SKM-1 treated with dmso at 0.1 percent for 144 hours (cell line): ENCODE data around the gene MARK4.
"Not testable (repeated sequence)": the region's sequence is repeated elsewhere in the genome, so short reads cannot be mapped to it uniquely, and the experiment has no call there.

Experiments used
- DNase-seq: peaks from one replicate; lab custom pipeline; 2025; ENCODE audit not compliant: unreplicated experiment; lab: John Stamatoyannopoulos, UW

MARK4 gene

DNA sequence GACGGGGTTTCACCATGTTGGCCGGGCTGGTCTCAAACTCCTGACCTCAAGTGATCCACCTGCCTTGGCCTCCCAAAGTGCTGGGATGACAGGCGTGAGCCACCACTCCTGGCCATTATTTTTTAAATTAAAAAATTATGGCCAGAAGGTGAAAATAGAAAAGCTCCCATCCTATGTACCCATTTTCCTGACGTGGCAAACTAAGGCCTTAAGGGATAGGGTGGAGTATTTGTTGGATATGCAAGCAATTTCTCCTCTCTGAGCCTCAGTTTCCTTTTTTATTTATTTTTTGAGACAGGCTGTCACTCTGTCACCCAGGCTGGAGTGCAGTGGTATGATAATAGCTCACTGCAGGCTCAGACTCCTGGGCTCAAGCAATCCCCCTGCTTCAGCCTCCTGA is 83.8 kb downstream of the MARK4 start:
- DNase-seq = not testable (repeated sequence)

DNA sequence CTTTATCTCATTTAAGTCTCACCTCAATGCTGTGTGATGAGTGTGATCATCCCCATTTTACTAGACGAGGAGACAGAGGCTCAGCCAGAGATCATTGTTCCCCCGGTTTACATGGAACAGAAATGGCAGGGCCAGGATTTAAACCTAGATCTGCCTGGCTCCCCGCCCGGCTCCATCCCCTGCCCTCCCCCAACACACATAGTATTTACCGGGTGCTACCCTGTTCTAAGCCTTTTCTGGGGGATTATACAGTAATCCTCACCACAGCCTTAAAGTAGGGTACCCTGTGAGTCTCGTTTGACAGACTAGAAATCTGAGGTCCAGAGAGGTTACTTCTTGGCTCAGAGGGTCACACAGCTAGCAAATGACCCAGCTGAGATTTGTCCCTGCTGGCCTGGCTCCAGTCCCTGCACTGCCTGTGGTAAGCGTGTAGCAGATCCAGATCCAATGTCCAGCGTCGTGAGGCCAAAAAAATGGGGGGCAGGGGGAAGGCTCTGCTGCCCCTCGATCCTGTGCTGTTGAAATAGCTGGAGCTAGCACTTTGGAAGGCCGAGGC is 85.7 kb downstream of the MARK4 start:
- no peak for DNase-seq

DNA sequence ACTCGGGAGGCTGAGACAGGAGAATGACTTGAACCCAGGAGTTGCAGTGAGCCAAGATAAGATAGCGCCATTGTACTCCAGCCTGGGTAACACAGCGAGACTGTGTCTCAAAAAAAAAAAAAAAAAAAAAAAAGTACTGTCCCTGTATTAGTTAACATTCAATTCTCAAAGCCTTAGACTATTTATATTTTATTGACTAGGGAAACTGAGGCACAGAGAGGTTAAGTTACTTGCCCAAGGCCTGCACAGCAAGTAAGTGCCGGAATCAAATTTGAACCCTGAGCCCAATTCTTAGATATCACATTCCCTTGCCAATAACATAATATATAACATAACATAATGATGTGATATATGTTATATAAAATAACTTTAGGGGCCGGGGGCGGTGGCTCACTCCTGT is 88.6 kb downstream of the MARK4 start:
- no peak for DNase-seq

DNA sequence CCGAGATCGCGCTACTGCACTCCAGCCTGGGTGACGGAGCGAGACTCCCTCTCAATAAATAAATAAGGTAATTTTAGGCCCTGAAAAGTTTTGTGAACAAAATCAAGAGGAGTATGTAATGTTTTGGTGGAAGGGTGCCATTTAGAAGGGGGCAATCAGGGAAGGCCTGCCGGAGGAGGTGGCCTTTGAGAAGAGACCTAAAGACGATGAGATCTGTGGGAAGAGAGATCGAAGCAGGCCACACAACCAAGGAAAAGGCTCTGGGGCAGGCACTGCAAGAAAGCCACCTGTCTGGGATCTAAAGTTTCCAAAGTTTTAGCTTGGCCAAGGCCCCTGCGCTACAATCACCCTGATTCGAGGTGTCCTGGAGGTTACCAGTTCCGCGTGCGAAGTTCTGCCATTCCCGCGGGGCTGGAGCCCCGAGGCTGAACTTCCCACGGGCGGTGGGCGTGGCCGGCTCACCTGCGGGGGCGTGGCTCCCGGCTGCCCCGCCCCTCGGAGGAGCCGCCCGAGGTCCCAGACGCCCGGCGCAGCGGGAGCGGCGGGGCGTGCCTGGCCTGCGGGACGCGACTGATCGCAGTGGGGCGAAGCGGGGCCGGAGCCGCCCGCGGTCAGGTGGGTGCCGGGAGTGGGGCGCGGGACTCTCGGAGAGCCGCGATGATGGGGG is 89.3 kb downstream of the MARK4 start, which contains the start of gene KLC3:
KLC3 (plus strand) TSS at position 519 of the 667 bp plus-strand sequence. CDS start 4,792 bp downstream, outside the sequence.
- DNase-seq = no peak

DNA sequence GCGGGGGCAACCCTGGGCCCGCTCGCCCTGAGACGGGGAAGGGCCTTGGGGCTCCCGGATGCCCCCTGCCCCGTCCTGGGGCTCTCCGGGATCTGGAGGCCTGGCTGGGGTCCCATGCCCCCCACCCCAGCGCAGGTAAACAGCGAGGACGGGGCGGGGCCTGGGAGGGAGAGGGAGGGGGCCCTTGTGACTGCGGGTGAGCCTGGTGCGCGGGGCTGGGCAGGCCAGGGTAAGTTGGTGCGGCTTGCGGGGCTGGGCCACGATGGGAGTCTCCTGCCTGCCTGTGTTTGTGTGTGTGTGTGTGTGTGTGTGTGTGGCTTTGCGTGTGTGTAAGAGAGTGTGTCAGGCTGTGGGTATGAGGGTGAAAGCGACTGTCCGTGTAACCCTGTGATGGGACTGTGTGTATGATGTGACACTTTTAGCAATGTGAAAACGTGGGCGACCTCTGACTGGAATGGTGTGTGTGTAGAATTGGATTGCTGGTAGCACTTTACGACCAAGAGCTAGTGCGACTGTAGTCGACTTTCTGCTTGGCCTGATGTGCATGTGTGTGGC is 89.9 kb downstream of the MARK4 start:
- no peak for DNase-seq

DNA sequence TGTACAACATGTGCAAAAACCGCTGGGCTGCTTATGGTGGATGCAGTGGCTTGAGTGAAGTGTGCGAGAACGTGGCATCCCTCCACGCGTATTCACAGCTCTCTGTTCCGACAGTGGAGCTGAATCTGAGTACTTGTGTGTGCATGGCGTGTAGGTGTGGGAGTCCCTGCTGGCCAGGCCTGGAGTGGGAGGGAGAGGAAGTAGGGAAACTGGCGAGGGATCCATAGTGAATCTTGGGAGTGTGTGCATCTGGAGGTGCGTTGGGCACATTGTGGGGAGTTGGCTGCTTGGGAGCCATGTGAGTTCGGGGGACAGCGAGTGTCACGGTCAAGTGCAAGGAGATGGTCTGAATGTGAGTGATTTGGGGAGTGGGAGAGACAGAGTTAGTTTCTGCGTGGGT is 91.8 kb downstream of the MARK4 start:
- no peak for DNase-seq

DNA sequence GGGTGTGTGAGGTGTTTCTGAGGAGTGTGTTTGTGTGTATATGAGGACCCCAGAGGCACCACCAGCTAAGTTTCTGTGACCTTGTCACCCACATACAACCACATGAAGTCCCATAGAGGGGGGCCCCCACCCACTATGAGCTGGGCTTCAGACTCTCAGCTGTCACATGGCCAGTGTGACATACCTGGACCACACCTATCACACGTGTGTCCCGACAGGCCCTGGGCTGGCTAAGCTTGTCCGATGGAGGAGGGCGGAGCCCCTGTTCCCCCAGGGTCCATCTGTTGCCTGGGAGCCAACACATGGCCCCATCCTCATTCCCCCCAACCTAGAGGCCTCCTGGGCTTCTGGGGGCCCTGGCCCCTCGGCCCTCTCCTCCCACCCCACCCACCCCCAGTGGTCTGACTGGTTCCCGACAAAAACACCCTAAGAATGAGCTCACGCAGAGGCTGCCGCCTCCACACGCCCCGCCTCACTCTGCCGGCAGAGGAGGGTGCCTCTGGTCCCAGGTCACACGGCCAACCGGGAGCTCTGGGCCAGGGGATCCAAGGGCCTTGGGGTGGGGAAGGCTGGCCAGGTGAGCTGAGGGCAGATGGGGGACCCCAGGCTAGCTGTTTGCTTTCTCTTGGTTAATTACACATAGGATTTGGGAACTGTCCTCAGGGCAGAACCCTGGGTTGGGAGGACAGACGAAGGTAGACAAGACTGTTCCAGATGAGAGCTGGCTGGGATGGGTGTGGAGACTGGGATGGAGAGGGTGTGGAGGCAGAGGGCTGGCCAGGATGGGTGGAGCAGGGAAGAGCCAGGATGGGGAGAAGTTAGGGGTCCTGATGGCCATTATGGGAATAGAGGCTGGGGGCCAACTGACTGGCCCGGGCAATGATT is 93.8 kb downstream of the MARK4 start:
- DNase-seq = no peak

DNA sequence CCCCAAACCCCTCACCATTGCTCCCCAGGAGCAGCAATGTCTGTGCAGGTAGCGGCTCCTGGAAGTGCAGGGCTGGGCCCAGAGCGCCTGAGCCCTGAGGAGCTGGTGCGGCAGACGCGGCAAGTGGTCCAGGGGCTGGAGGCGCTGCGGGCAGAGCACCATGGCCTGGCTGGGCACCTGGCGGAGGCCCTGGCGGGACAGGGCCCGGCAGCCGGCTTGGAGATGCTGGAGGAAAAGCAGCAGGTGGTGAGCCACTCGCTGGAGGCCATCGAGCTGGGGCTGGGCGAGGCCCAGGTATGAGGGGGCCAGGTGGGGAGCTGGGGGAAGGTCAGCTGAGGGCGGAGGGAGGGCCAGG is 94.4 kb downstream of the MARK4 start:
- DNase-seq = no peak

DNA sequence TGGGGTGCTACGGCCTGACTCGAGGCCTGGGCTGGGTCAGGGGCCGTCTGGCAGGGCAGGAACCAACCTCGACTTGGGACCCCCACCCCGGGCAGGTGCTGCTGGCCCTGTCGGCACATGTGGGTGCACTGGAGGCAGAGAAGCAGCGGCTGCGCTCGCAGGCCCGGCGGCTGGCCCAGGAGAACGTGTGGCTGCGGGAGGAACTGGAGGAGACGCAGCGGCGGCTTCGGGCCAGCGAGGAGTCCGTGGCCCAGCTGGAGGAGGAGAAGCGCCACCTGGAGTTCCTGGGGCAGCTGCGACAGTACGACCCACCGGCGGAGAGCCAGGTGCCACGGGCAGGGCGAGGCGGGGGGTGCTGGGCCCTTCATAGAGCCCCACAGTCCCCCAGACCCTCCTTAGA is 95.4 kb downstream of the MARK4 start:
- DNase-seq = no peak

DNA sequence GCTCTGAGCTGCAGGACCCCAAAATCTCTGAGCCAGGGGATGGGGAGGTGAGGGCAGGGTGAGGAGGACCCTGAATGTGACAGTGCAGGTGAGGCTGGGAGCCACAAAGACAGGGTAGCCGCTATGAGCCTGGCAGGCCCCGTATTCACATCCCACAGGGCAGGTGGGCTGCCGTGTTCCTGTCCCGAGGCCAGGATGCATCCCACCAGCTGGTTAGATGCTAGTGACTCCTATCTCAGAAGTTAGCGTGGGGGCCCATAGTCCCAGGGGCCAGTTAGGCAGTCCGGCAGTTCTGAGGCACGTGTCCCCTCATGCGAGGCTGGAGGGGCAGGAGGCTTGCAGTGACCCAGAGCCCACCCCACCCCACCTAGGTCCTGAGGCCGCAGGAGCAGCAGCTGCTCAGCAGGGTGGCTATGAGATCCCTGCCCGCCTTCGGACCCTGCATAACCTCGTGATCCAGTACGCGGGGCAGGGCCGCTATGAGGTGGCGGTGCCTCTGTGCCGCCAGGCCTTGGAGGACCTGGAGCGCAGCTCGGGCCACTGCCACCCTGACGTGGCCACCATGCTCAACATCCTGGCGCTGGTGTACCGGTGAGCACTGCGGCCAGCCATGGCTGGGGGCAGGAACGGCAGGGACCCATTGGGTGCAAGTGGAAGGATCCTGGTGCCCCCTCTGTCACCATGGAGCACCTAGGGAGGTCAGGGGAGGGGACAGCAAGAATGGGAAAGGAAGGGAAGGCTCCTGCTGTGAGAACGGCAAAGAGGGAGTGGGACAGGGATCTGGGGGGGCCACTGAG is 96.7 kb downstream of the MARK4 start:
- no peak for DNase-seq

DNA sequence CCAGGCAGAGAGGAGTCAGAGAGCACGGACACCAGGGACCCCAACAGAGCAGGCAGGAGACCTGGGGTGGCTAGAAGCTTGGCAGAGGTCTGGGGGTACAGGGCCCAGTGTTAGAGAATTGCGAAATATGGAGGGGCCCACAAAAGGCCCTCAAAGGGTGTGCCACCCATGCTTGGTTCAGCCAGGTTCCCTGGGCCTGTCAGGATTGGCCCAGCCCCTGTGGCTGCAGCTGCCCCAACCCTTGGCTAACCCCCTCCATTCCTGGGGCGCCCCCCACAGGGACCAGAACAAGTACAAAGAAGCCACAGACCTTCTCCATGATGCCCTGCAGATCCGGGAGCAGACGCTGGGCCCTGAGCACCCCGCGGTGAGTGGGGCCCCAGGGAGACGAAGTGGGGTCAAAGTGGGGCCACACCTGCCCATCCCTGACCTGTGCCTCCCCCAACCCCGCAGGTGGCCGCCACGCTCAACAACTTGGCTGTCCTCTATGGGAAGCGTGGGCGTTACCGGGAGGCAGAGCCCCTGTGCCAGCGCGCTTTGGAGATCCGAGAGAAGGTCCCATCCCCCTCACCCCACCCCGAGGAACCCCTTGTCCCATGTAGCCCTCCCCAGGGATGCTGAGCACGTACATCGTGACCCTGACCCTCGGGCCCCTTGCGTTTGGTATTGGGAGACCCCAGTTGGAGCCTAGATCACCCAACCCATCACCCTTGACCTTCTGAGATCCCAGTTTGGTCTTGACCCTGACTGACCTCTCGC is 97.5 kb downstream of the MARK4 start:
- no peak for DNase-seq

DNA sequence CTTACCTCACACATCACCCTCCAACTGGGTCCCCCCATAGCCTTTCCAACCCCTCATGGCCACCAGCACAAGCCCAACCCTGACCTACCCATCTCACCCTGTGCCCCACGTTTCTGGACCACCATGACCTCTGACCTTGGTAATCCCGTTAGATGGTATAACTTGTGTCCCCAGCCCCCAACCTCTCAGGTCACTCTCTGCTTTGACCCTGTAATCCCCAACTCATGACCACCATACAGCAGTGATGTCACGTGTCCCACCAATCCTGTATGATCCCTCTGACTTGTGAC is 98.0 kb downstream of the MARK4 start:
- no peak for DNase-seq

DNA sequence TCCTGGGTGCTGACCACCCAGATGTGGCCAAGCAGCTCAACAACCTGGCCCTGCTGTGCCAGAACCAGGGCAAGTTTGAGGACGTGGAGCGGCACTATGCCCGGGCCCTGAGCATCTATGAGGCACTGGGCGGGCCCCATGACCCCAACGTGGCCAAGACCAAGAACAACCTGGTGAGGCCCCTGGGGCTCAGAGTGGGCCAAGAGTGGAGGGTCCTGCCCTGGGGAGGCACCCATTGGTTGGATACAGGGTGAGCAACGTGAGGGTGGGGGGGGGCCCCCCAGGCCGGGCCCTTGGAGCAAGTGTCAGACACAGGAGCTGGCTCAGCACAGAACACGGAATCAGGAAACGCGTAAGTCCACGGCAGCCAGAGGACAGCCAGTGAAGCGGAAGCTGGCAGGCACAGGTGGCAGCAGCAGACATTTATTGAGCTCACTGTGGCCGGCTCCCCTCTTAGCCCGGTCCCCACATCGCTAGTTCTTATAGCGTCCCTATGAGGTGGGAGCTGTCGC is 98.4 kb downstream of the MARK4 start:
- no peak for DNase-seq

DNA sequence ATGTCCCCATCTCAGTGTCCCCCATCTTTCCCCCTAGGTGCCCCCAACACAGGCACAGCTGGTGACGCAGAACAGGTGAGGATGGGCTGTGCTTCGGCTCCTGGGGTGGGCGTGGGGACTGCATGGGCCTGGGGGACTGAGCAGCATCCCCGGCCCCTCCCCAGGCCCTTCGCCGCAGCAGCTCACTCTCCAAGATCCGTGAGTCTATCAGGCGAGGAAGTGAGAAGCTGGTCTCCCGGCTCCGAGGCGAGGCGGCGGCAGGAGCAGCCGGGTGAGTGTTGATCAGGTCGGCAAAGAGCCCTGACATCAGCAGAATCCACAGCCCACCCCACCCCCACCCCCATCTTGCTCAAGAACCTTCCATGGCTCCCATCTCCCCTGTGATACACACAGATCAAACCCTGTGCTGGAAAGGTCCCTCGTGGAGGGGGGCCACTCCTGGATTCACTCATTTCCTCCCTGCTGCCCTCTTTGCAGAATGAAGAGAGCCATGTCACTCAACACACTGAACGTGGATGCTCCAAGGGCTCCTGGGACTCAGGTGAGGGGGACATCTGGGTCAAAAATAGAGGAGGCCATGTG is 99.5 kb downstream of the MARK4 start:
- no peak for DNase-seq

DNA sequence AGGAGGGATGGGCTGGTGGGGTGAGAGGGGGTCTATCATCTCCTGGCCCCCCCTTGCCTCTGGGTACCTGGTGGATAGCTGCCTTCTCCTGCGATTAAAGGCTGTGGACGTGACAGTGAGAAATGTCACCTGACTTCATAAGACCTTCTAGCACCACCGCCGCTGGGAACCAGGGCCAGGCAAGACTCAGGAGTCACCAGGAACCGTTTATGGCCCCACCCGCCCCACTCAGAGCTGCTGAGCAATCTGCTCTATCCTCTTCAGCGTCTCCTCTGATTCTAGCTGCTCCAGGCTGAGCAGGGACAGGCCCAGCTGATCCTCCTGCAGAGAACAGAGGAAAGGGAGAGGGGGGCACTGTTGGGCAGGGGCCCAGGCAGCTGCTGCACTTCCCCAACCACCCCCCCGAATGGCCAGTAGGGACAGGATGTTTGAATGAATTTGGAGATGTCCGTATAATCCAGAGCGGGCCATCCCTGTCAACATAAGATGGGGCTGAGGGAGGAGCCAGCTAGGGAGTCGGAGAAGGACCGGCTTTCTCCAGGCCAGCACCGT is 100.4 kb downstream of the MARK4 start:
- no peak for DNase-seq

DNA sequence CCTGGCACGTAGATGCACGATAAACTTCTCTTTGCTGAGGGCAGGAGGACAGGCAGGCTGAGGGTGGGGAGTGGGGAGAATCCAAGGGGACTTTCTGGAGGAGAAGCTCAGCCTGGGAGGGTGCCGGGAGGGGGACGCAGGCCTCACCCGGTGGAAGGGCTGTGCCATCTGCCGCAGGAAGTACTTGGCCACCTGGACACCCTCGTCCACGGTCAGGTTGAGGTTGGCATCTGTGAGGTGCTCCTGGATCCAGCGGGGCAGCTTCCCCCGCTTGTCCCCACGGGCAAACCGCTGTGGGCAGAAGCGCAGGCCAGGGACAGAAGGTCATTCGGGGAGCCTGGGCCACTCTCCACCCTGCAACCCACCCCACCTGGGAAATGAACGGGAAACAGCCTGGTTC is 101.0 kb downstream of the MARK4 start:
- no peak for DNase-seq

DNA sequence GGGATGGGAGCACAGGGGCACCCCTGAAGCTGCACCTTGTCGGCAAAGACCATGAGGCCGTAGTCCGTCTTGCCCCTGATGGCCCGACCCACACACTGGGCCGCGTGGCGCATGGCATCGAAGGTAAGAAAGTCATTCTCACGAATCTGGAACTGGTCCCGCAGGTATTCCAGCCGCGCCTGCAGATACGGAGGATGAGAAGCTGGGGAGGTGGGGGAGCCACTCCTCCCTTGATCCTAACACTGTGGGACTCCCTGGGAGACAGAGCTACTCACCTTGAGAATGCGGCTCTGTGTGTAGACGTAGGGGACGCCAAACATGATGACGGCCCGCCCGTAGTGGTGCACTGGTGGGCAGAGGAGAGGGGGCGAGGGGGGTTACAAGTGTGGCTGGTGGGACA is 101.4 kb downstream of the MARK4 start:
- no peak for DNase-seq

DNA sequence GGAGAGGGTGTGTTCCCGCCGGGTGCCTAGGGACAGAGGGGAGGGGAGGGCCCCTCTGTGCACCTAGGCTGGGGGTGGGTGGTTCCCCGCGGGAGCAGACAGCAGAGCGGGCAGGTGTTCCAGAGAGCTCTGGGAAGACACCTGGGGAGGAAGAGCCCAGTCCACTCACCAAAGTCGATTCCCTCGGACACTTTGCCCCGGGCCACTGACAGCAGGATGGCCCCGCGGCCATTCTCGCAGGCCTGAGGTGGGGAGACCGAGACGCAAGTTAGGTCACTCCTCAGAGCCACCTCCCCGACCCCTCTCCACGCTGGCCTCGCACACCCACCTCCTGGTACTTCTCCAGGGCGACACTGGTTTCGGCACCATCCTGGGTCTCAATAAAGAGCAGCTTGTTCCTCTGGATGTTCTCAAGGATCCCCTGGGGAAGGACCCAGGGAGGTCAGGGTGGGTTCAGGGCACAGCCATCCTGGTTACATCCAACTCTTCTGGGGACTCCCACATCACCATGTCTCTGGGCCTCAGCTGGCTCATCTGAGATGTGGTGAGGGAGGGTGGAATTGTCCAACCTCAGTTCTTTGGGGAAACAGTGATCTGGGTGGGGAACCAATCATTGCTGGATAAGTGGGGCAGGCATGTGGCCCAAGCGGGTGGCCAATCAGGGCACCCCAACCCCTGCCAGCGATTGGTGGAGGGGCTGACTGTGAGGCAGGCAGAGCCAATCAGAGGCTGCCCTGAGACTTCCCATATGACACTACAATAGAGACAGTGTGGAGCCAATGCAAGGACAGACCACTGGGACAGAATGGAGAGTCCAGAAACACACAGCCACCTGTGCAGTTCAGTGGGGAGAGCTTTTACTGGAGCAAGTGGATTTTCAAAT is 102.1 kb downstream of the MARK4 start:
- DNase-seq = no peak
